HepG2 (cell line): ENCODE results near the gene ASXL1. TPM values are rescaled to one million over a fixed set of nuclear protein-coding genes. Genes with fewer than 3 reads are reported as not detected.

Experiments
- ATRX ChIP-seq: sonication (generic); formaldehyde crosslinking; IDR thresholded peaks from 2 replicates; pipeline ENCODE4 v1.4.0; 2020; ENCODE audit warnings: missing genetic modification reagents, borderline replicate concordance
- ETV5 ChIP-seq: IDR thresholded peaks from 2 replicates; pipeline ENCODE4 v1.6.1; 2018; ENCODE audit warnings: missing biosample characterization, missing genetic modification reagents, inconsistent platforms, borderline replicate concordance
- HDAC2 ChIP-seq: sonication (generic); formaldehyde crosslinking; IDR thresholded peaks from 2 replicates; pipeline ENCODE4 v1.4.0; 2020; ENCODE audit warnings: missing genetic modification reagents
- HOXA9 ChIP-seq: sonication (generic); formaldehyde crosslinking; IDR thresholded peaks from 2 replicates; pipeline ENCODE4 v1.8.1; 2022; ENCODE audit warnings: missing genetic modification reagents, mild to moderate bottlenecking, moderate library complexity, borderline replicate concordance
- IKZF4 ChIP-seq: sonication (generic); formaldehyde crosslinking; IDR thresholded peaks from 2 replicates; pipeline ENCODE4 v1.5.1; 2020; ENCODE audit warnings: borderline replicate concordance, mild to moderate bottlenecking, low read depth, missing genetic modification reagents; ENCODE audit errors: not compliant biosample characterization
- JUN ChIP-seq: sonication (generic); formaldehyde crosslinking; IDR thresholded peaks from 2 replicates; pipeline ENCODE4 v1.4.0; 2020; ENCODE audit warnings: mild to moderate bottlenecking, missing genetic modification reagents
- KMT2A ChIP-seq: sonication (generic); formaldehyde crosslinking; IDR thresholded peaks from 2 replicates; pipeline ENCODE4 v1.4.0; 2020; ENCODE audit warnings: missing genetic modification reagents
- LCORL ChIP-seq, 2 experiments: fragments of 450-650 bp in 1 of 2; sonication (generic) in 1 of 2; formaldehyde crosslinking in 1 of 2; IDR thresholded peaks; 2 replicates each; pipeline versions ENCODE4 v1.5.0 to v1.6.1; 2017 to 2020; ENCODE audit warnings: antibody characterized with exemption in 1 of 2, missing genetic modification reagents in 1 of 2
- NPAS2 ChIP-seq: sonication (generic); formaldehyde crosslinking; IDR thresholded peaks from 2 replicates; pipeline ENCODE4 v1.8.0; 2022; ENCODE audit warnings: mild to moderate bottlenecking, missing genetic modification reagents, borderline replicate concordance
- PHF21A ChIP-seq: sonication (generic); formaldehyde crosslinking; IDR thresholded peaks from 2 replicates; pipeline ENCODE4 v1.5.0; 2020; ENCODE audit warnings: mild to moderate bottlenecking, missing genetic modification reagents
- SMC3 ChIP-seq: IDR thresholded peaks from 2 replicates; pipeline ENCODE4 v1.6.1; 2011; ENCODE audit warnings: low read length, improper control_type of control experiment
- SRSF1 ChIP-seq: fragments of 200-400 bp; formaldehyde crosslinking; optimal IDR thresholded peaks from 2 replicates; pipeline ENCODE3; 2017; ENCODE audit warnings: mild to moderate bottlenecking, low read depth, low read length, moderate library complexity
- ZKSCAN5 ChIP-seq: sonication (generic); formaldehyde crosslinking; IDR thresholded peaks from 2 replicates; pipeline ENCODE4 v1.5.1; 2020; ENCODE audit warnings: mild to moderate bottlenecking, missing genetic modification reagents
- ZMYM4 ChIP-seq: sonication (generic); formaldehyde crosslinking; IDR thresholded peaks from 2 replicates; pipeline ENCODE4 v1.8.1; 2023; ENCODE audit warnings: mild to moderate bottlenecking, missing genetic modification reagents
- ZNF20 ChIP-seq: sonication (generic); formaldehyde crosslinking; IDR thresholded peaks from 2 replicates; pipeline ENCODE4 v1.4.0; 2020; ENCODE audit warnings: mild to moderate bottlenecking, moderate library complexity, missing genetic modification reagents
- ZNF234 ChIP-seq: sonication (generic); formaldehyde crosslinking; conservative IDR thresholded peaks from 2 replicates; pipeline ENCODE4 v1.5.1; 2020; ENCODE audit warnings: mild to moderate bottlenecking, missing genetic modification reagents
- ZNF274 ChIP-seq: sonication (generic); formaldehyde crosslinking; IDR thresholded peaks from 2 replicates; pipeline ENCODE4 v1.5.1; 2020; ENCODE audit warnings: mild to moderate bottlenecking, missing genetic modification reagents
- ZNF547 ChIP-seq: sonication (generic); formaldehyde crosslinking; IDR thresholded peaks from 2 replicates; pipeline ENCODE4 v1.5.1; 2020; ENCODE audit warnings: mild to moderate bottlenecking, missing genetic modification reagents
- polyA plus RNA-seq, 8 experiments: library from polyadenylated mRNA; depleted of rRNA in 3 of 8; stranded (reverse) in 7 of 8; unstranded in 1 of 8; fragments of >200 nt; fragmentation: Illumina TruSeq in 4 of 8; extraction: Trizol in 4 of 8; gene quantifications; 2 replicates each; pipeline versions ENCODE4 v1.2.1 to v1.2.3, GENCODE V29; 2011 to 2016; ENCODE audit warnings: low read depth in 4 of 8, missing spikeins in 1 of 8, mixed read lengths in 1 of 8; ENCODE audit not compliant: insufficient read depth in 1 of 8
- total RNA-seq, 5 experiments: library from RNA; depleted of rRNA; stranded (reverse); fragments of >200 nt; fragmentation: Illumina TruSeq; extraction: Trizol; gene quantifications; 2 replicates each; pipeline ENCODE4 v1.2.3, GENCODE V29; 2016; ENCODE audit warnings: low read depth in 1 of 5
- TF ChIP-seq, protein P1 (sequence below): fragments of 450-650 bp; IDR thresholded peaks from 2 replicates; pipeline ENCODE4 v1.6.1; 2017
- TF ChIP-seq, protein P2 (sequence below): sonication (generic); formaldehyde crosslinking; IDR thresholded peaks from 2 replicates; pipeline ENCODE4 v1.5.1; 2020; ENCODE audit warnings: missing genetic modification reagents, mild to moderate bottlenecking, borderline replicate concordance
- TF ChIP-seq, protein P3 (sequence below): sonication (generic); formaldehyde crosslinking; IDR thresholded peaks from 2 replicates; pipeline ENCODE4 v1.4.0; 2020; ENCODE audit warnings: missing genetic modification reagents
- TF ChIP-seq, protein P4 (sequence below): sonication (generic); formaldehyde crosslinking; IDR thresholded peaks from 2 replicates; pipeline ENCODE4 v1.8.1; 2023; ENCODE audit warnings: missing genetic modification reagents, mild to moderate bottlenecking, borderline replicate concordance
- TF ChIP-seq, protein P5 (sequence below): sonication (generic); formaldehyde crosslinking; IDR thresholded peaks from 2 replicates; pipeline ENCODE4 v1.8.1; 2023; ENCODE audit warnings: mild to moderate bottlenecking, missing genetic modification reagents

ASXL1 gene
- total and polyA plus RNA-seq, 2 of the 13 experiments (the other 11 are each of a cell fraction or from before 2014, with no cell fraction given): 62.1 to 74.8 TPM

DNA sequence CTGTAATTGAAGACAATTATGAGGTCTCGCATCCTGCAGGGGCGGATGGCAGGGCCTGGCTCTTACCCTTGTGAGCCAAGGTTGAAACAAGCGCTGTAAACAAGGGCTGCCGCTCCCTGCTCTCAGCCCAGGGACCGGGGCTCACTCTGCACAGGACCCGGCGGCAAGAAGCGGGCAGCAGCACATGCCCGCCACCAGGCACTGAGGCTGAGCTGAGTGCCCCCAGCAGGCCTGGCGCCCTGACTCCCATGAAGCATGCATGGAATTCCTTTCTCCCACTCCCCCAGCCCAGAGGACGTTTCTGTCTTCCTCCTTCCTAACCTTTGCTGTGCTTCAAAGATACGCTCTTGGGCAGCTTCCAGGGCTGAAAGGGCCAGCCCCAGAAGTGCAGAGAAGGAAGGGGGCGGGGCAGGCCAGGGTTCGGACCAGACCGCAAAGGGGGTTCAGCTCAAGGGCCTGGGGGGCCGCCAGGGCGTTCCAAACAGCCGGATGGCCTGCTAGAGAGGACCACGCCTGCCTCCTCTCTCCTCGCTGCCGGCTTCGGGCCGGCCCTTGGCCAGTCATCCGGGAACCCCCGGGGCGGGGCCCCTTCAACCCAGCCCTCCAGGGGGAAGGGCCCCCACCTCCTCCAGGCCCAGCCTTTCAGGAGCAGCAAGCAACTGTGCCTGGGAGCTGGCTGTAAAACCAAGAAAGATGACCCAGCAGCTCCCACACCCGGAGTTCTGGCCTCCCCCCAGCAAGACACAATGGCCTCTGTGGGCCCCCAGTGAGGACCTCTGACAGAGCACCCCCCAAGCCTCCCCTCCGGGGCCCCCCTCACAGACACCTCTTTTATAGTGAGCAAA lies 117.1 kb downstream of the ASXL1 start (continued):
- TF ChIP-seq ZNF274: peak; percentile 60; the same call in 1 of the 2 replicates
- no peak for TF ChIP-seq ZNF547 (CRISPR knock-in tag)
- no peak; the same call in 1 of the 2 replicates for TF ChIP-seq HDAC2 (CRISPR knock-in tag)
- no peak for TF ChIP-seq ATRX (CRISPR knock-in tag)
- TF ChIP-seq, protein P1, sequence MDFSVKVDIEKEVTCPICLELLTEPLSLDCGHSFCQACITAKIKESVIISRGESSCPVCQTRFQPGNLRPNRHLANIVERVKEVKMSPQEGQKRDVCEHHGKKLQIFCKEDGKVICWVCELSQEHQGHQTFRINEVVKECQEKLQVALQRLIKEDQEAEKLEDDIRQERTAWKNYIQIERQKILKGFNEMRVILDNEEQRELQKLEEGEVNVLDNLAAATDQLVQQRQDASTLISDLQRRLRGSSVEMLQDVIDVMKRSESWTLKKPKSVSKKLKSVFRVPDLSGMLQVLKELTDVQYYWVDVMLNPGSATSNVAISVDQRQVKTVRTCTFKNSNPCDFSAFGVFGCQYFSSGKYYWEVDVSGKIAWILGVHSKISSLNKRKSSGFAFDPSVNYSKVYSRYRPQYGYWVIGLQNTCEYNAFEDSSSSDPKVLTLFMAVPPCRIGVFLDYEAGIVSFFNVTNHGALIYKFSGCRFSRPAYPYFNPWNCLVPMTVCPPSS: no peak
- no peak for TF ChIP-seq HOXA9
- TF ChIP-seq ZNF234 (CRISPR knock-in tag): peak; percentile 87; the same call in 1 of the 2 replicates
- TF ChIP-seq, protein P2, sequence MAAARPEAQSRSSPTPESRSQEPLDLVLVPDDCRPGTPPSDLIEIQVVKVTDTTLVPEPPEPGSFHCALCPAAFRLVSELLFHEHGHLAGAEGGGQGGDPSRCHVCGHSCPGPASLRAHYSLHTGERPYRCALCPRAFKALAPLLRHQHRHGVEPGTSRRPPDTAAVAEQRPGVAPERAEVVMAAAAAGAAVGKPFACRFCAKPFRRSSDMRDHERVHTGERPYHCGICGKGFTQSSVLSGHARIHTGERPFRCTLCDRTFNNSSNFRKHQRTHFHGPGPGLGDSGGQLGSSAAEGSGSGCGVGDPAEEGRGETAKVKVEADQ: no peak
- TF ChIP-seq IKZF4 (CRISPR knock-in tag): peak; percentile 43
- no peak for TF ChIP-seq SMC3
- peak; percentile 81 for TF ChIP-seq PHF21A (CRISPR knock-in tag)
- TF ChIP-seq, protein P3, sequence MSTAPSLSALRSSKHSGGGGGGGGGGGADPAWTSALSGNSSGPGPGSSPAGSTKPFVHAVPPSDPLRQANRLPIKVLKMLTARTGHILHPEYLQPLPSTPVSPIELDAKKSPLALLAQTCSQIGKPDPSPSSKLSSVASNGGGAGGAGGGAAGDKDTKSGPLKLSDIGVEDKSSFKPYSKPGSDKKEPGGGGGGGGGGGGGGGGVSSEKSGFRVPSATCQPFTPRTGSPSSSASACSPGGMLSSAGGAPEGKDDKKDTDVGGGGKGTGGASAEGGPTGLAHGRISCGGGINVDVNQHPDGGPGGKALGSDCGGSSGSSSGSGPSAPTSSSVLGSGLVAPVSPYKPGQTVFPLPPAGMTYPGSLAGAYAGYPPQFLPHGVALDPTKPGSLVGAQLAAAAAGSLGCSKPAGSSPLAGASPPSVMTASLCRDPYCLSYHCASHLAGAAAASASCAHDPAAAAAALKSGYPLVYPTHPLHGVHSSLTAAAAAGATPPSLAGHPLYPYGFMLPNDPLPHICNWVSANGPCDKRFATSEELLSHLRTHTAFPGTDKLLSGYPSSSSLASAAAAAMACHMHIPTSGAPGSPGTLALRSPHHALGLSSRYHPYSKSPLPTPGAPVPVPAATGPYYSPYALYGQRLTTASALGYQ: 0 out of 2 replicates have a peak, but pooled peaks have one; percentile 6
- TF ChIP-seq LCORL (IDR thresholded peaks at IDR 0.05): no peak
- peak; percentile 94 for TF ChIP-seq LCORL (CRISPR knock-in tag; IDR thresholded peaks at IDR 0.05)
- TF ChIP-seq ZNF20 (CRISPR knock-in tag): no peak
- TF ChIP-seq JUN (CRISPR knock-in tag): peak; percentile 75
- peak; percentile 68; the same call in 1 of the 2 replicates for TF ChIP-seq KMT2A (CRISPR knock-in tag)
- peak; percentile 68; the same call in 1 of the 2 replicates for TF ChIP-seq ETV5 (CRISPR knock-in tag)
- TF ChIP-seq NPAS2 (CRISPR knock-in tag): no peak
- TF ChIP-seq SRSF1: peak; percentile 97
- TF ChIP-seq ZKSCAN5 (CRISPR knock-in tag): peak; percentile 51; the same call in 1 of the 2 replicates
- TF ChIP-seq ZMYM4 (CRISPR knock-in tag): peak; percentile 65
- TF ChIP-seq, protein P4, sequence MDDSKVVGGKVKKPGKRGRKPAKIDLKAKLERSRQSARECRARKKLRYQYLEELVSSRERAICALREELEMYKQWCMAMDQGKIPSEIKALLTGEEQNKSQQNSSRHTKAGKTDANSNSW (CRISPR knock-in tag): no peak
- TF ChIP-seq, protein P5, sequence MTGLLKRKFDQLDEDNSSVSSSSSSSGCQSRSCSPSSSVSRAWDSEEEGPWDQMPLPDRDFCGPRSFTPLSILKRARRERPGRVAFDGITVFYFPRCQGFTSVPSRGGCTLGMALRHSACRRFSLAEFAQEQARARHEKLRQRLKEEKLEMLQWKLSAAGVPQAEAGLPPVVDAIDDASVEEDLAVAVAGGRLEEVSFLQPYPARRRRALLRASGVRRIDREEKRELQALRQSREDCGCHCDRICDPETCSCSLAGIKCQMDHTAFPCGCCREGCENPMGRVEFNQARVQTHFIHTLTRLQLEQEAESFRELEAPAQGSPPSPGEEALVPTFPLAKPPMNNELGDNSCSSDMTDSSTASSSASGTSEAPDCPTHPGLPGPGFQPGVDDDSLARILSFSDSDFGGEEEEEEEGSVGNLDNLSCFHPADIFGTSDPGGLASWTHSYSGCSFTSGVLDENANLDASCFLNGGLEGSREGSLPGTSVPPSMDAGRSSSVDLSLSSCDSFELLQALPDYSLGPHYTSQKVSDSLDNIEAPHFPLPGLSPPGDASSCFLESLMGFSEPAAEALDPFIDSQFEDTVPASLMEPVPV (CRISPR knock-in tag): peak; percentile 73; the same call in 1 of the 2 replicates
